ENCODE measurements around the gene ATP10B.

Gene ATP10B

GRCh38 chr5:160602744-160603143 is 249.3 kb downstream of the ATP10B start:
- ChIA-PET CTCF (interaction anchor here (0.6 kb wide), 1 partner anchor 101 kb away, joined by 3 read pairs; no protein-coding TSS in a partner anchor), POLR2A (ENCODE audit: low non-redundant PET) (no interaction called here)
- H3K27ac ChIP-seq = no peak overlapping the region
- TF ChIP-seq CTCF (conservative IDR thresholded peaks at IDR 0.05; ENCODE audit: low read depth) = no peak
- DNase-seq (ENCODE audit: low spot score) = no peak

- ChIA-PET POLR2A (ENCODE audit: low non-redundant PET) (no interaction called here), CTCF (interaction anchor here (0.6 kb wide), 1 partner anchor 1658 kb away, joined by 4 read pairs; no protein-coding TSS in a partner anchor)
- no peak overlapping the region for H3K27ac ChIP-seq
- no peak for DNase-seq (ENCODE audit: low spot score)
- TF ChIP-seq CTCF (conservative IDR thresholded peaks at IDR 0.05; ENCODE audit: low read depth) = no peak
These were observed 251.0 kb downstream of the ATP10B start for GRCh38 chr5:160601046-160601445.

GRCh38 chr5:160573318-160573717 is 278.7 kb downstream of the ATP10B start:
- ChIA-PET POLR2A (ENCODE audit: low non-redundant PET) (no interaction called here), CTCF (interaction anchor here (0.6 kb wide), 1 partner anchor 1484 kb away, joined by 3 read pairs; no protein-coding TSS in a partner anchor)
- no peak for TF ChIP-seq CTCF (conservative IDR thresholded peaks at IDR 0.05; ENCODE audit: low read depth)
- no peak for DNase-seq (ENCODE audit: low spot score)
- H3K27ac ChIP-seq = no peak overlapping the region

- no peak for TF ChIP-seq CTCF (conservative IDR thresholded peaks at IDR 0.05; ENCODE audit: low read depth)
- CTCF ChIA-PET = no interaction called here
- POLR2A ChIA-PET (ENCODE audit: low non-redundant PET) = no interaction called here
- no peak for DNase-seq (ENCODE audit: low spot score)
- H3K27ac ChIP-seq = no peak overlapping the region
These were observed 284.8 kb downstream of the ATP10B start for GRCh38 chr5:160567031-160567705.

- H3K27ac ChIP-seq = no peak overlapping the region
- TF ChIP-seq CTCF (conservative IDR thresholded peaks at IDR 0.05; ENCODE audit: low read depth) = no peak
- CTCF ChIA-PET = no interaction called here
- POLR2A ChIA-PET (ENCODE audit: low non-redundant PET) = no interaction called here
- no peak for DNase-seq (ENCODE audit: low spot score)
These were observed 286.6 kb downstream of the ATP10B start for GRCh38 chr5:160565376-160565775.

- H3K27ac ChIP-seq = no peak overlapping the region
- no peak for DNase-seq (ENCODE audit: low spot score)
- CTCF ChIA-PET = interaction anchor here (0.6 to 0.7 kb wide), 2 partner anchors 125 to 231 kb away, joined by 3 to 4 read pairs; no protein-coding TSS in a partner anchor
- no peak for TF ChIP-seq CTCF (conservative IDR thresholded peaks at IDR 0.05; ENCODE audit: low read depth)
- POLR2A ChIA-PET (ENCODE audit: low non-redundant PET) = no interaction called here
These were observed 295.2 kb downstream of the ATP10B start for GRCh38 chr5:160556846-160557245.

Data from RWPE1 (cell line).